ENCODE data around the gene PDGFA. TPM values are rescaled to one million over a fixed set of nuclear protein-coding genes. Genes with fewer than 3 reads are reported as not detected.

PDGFA gene
- total and polyA plus RNA-seq, 2 experiments from 2014 or later = 35.6 to 43.1 TPM

GRCh38 chr7:518630-519483, 789 bp downstream of the PDGFA start:
- Histone ChIP-seq H3K36me3 (ENCODE audit: insufficient read depth) (no peaks in the 10 kb centered on the region), H3K4me2 (peak overlapping the region; percentile 97), H3K4me3 (peak overlapping the region; percentile 94), H4K20me1 (replicated peaks; ENCODE audit: insufficient read depth) (no peaks in the 10 kb centered on the region; the same call in 1 of the 2 replicates), H3K79me2 (replicated peaks; ENCODE audit: insufficient read depth) (peaks cover 32% of the 10 kb centered on the region), H3K27ac (ENCODE audit: low read depth) (no peak overlapping the region), H3F3A (replicated peaks; ENCODE audit: low read depth) (peaks cover 15% of the 10 kb centered on the region), H3K27me3 (ENCODE audit: insufficient read depth) (peaks cover 52% of the 10 kb centered on the region), H2AFZ (no peak overlapping the region), H3K9me2 (ENCODE audit: insufficient read depth) (no peaks in the 10 kb centered on the region), H3K4me1 (ENCODE audit: insufficient read depth) (peaks cover 26% of the 10 kb centered on the region)
- Mint-ChIP-seq H3K27ac (no peak overlapping the region), H3K4me3 (peak overlapping the region; percentile 94), H3K4me1 (peaks cover 28% of the 10 kb centered on the region), H3K27me3 (ENCODE audit: insufficient read depth, low read depth, poor library complexity) (peaks cover 54% of the 10 kb centered on the region), H3K36me3 (ENCODE audit: low read depth) (peaks cover 16% of the 10 kb centered on the region), H3K9me3 (no peaks in the 10 kb centered on the region; the same call in 2 of the 3 replicates)
- ATAC-seq = peak; percentile 2
- DNase-seq (ENCODE audit: low spot score) = peak; percentile 74
- TF ChIP-seq ZNF114 (CRISPR knock-in tag; IDR thresholded peaks at IDR 0.05) = no peak
- TF ChIP-seq CTCF (conservative IDR thresholded peaks at IDR 0.05; ENCODE audit: low read depth in 2 of 2) = no peak
- peak; percentile 42; the same call in 1 of the 2 replicates for TF ChIP-seq POLR2AphosphoS5 (IDR thresholded peaks at IDR 0.05; ENCODE audit: low read depth)
- TF ChIP-seq NANOG (IDR thresholded peaks at IDR 0.05; ENCODE audit: borderline replicate concordance) = no peak
- TF ChIP-seq EZH2 (IDR thresholded peaks at IDR 0.05; ENCODE audit: low read depth, unreplicated experiment) = peak; percentile 39
- TF ChIP-seq STAT1 (IDR thresholded peaks at IDR 0.05; ENCODE audit: unreplicated experiment) = no peak
- TF ChIP-seq REST (IDR thresholded peaks at IDR 0.05; ENCODE audit: unreplicated experiment) = no peak
- TF ChIP-seq ZNF462 (CRISPR knock-in tag; IDR thresholded peaks at IDR 0.05) = no peak
- peak; percentile 30; the same call in 1 of the 2 replicates for TF ChIP-seq ETS1 (IDR thresholded peaks at IDR 0.05)

Measured in GM23338 (cell line).